Gastroesophageal sphincter (tissue), 3 donors: ENCODE measurements around the gene FBXL4.

ENCODE experiments used
- CTCF ChIP-seq, 4 experiments: fragments of 200-600 bp in 2 of 4; fragments of 450-650 bp in 2 of 4; sonication (generic) in 1 of 4; IDR thresholded peaks; one replicate each; pipeline ENCODE4 v1.5.1; 2017 to 2019; ENCODE audit warnings: antibody characterized with exemption in 4 of 4, mild to moderate bottlenecking in 2 of 4, moderate library complexity in 2 of 4
- EP300 ChIP-seq: sonication (generic); formaldehyde crosslinking; IDR thresholded peaks from one replicate; pipeline ENCODE4 v1.6.1; 2017; ENCODE audit warnings: antibody characterized with exemption, mild to moderate bottlenecking
- POLR2A ChIP-seq, 2 donors: fragments of 450-650 bp; IDR thresholded peaks; one replicate each; pipeline ENCODE4 v1.6.1; 2017; ENCODE audit warnings: antibody characterized with exemption in 2 of 2, mild to moderate bottlenecking in 2 of 2, moderate library complexity in 1 of 2
- POLR2AphosphoS5 ChIP-seq: sonication (generic); formaldehyde crosslinking; IDR thresholded peaks from one replicate; pipeline ENCODE4 v1.6.1; 2017; ENCODE audit warnings: antibody characterized with exemption

GRCh38 chr6:98834060-98835031 lies 113.4 kb downstream of the FBXL4 start, which contains the start of gene POU3F2:
- TF ChIP-seq CTCF (IDR thresholded peaks at IDR 0.05) (no peak), POLR2A (IDR thresholded peaks at IDR 0.05) (no peak), EP300 (no peak), POLR2AphosphoS5 (no peak)
